GM23338 (cell line): ENCODE results near the gene SETBP1.

Experiments
- CREB1 ChIP-seq: fragments of 250-450 bp; sonication (Bioruptor Pico); IDR thresholded peaks from 2 replicates; pipeline ENCODE4 v1.5.0; 2020; ENCODE audit warnings: low read depth, mild to moderate bottlenecking, moderate library complexity
- CTCF ChIP-seq, 2 experiments: fragments of 200-600 bp in 1 of 2; sonication (generic) in 1 of 2; conservative IDR thresholded peaks; 2 replicates each; pipeline versions ENCODE4 v1.5.1 to v1.6.1; 2016 to 2017; ENCODE audit warnings: antibody characterized with exemption in 2 of 2, low read depth in 2 of 2, mild to moderate bottlenecking in 2 of 2, moderate library complexity in 1 of 2
- ETS1 ChIP-seq: IDR thresholded peaks from 2 replicates; pipeline ENCODE4 v1.6.1; 2016; ENCODE audit warnings: antibody characterized with exemption
- EZH2 ChIP-seq: fragments of 200-600 bp; sonication (generic); IDR thresholded peaks from one replicate; pipeline ENCODE4 v1.8.0; 2017; ENCODE audit warnings: antibody characterized with exemption, mild to moderate bottlenecking, low read depth; ENCODE audit not compliant: unreplicated experiment
- EZH2phosphoT487 ChIP-seq: fragments of 200-600 bp; sonication (generic); IDR thresholded peaks from one replicate; pipeline ENCODE4 v1.8.1; 2018; ENCODE audit warnings: antibody characterized with exemption; ENCODE audit not compliant: unreplicated experiment
- JUNB ChIP-seq: IDR thresholded peaks from one replicate; pipeline ENCODE4 v1.6.1; 2016; ENCODE audit warnings: antibody characterized with exemption; ENCODE audit not compliant: unreplicated experiment
- NANOG ChIP-seq: IDR thresholded peaks from 2 replicates; pipeline ENCODE4 v1.6.1; 2016; ENCODE audit warnings: antibody characterized with exemption, borderline replicate concordance
- POLR2AphosphoS5 ChIP-seq: IDR thresholded peaks from 2 replicates; pipeline ENCODE4 v1.6.1; 2016; ENCODE audit warnings: antibody characterized with exemption, low read depth
- REST ChIP-seq: IDR thresholded peaks from one replicate; pipeline ENCODE4 v1.6.1; 2018; ENCODE audit warnings: antibody characterized with exemption; ENCODE audit not compliant: unreplicated experiment
- STAT1 ChIP-seq: IDR thresholded peaks from one replicate; pipeline ENCODE4 v1.6.1; 2016; ENCODE audit warnings: antibody characterized with exemption; ENCODE audit not compliant: unreplicated experiment
- ZNF114 ChIP-seq: fragments of 250-450 bp; sonication (Bioruptor Pico); IDR thresholded peaks from 2 replicates; pipeline ENCODE4 v1.5.0; 2020; ENCODE audit warnings: mild to moderate bottlenecking, moderate library complexity
- ZNF331 ChIP-seq: fragments of 250-450 bp; sonication (Bioruptor Pico); IDR thresholded peaks from 2 replicates; pipeline ENCODE4 v1.5.0; 2020; ENCODE audit warnings: low read depth, mild to moderate bottlenecking, moderate library complexity

GRCh38 chr18:44898498-44898897 lies 217.8 kb downstream of the SETBP1 start:
- no peak for TF ChIP-seq CTCF (conservative IDR thresholded peaks at IDR 0.05; ENCODE audit: low read depth in 2 of 2)
- no peak for TF ChIP-seq EZH2phosphoT487
- TF ChIP-seq CREB1 = no peak
- TF ChIP-seq POLR2AphosphoS5 = no peak
- no peak for TF ChIP-seq STAT1
- no peak for TF ChIP-seq NANOG
- TF ChIP-seq REST = no peak
- TF ChIP-seq EZH2 = no peak
- no peak for TF ChIP-seq ETS1
- TF ChIP-seq ZNF114 (CRISPR knock-in tag) = no peak
- TF ChIP-seq ZNF331 (CRISPR knock-in tag) = no peak
- TF ChIP-seq JUNB = no peak
